ENCODE measurements around the gene SMARCD1. TPM values are rescaled to one million over a fixed set of nuclear protein-coding genes. Genes with fewer than 3 reads are reported as not detected.

SMARCD1 gene
- total RNA-seq, 4 donors from 2014 or later, result 44.7 to 61.6 (median 46.5) TPM

DNA sequence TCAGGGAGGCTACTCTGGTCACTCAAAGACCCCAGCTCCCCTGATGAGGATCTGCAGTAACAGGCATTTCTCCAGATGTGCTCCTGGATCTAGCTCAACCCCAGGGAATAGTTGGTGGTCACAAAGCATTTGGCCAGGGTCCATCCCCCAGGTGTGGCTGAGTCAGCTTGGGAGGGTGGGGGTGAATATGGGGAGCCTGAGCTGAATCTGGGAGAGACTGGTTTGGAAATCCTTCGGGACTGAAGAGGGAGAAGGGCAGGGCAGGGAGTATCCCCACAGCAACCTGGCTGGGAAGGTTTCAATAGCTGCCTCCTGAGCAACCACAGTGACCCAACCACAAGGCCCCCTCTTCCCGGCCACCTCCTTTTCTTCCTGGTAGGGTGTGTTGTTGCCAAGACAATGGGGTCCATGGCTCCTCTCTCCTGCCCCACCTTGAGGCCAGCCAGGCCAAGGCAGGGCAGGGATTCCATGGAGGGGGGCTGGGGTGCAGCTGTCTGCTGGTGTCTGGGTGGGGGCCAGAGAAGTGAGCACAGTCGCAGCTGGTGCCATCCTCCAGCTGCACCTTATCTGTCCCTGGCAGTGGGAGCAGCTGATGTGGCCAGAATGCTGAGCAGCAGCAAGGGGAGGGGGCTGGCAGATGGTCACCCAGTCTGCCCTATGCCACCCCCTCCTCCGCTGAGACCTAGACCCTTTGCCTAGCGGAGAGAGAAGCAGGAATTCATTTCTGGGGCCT, 22.2 kb upstream of the SMARCD1 start:
- TF ChIP-seq CTCF (IDR thresholded peaks at IDR 0.05; ENCODE audit: low read depth), result no peak

DNA sequence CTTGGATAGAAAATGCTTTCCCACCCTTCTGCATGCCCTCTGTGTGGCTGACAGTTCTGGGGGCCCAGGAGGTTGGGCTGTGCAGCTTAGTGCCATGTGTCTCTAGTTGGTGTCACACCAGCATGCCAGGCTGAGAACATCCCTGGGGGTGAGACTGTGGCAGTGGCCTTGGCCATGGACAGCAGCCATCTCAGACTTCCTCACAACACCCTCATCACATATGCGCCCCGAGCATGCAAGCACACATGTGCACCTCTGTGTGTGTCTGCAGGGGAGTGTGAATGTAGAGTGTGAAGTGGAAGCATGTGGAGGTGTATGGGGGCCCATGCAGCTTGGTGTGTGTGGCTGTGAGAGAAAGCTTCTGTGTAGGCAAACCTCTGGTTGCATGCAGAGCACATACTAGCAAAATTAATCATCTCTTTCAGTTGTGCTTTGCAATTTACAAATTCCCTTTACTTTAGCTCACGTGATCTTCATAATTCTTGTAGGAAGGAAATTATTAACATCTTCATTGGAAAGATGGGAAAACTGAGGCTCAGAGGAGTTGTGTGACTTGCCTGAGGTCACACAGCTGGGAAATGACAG, 19.3 kb upstream of the SMARCD1 start:
- TF ChIP-seq CTCF (IDR thresholded peaks at IDR 0.05; ENCODE audit: low read depth), result no peak

GRCh38 chr12:50066402-50066801, 18.7 kb upstream of the SMARCD1 start:
- TF ChIP-seq CTCF (IDR thresholded peaks at IDR 0.05; ENCODE audit: low read depth), result no peak

- TF ChIP-seq CTCF (IDR thresholded peaks at IDR 0.05; ENCODE audit: low read depth), result no peak
These were observed 16.1 kb upstream of the SMARCD1 start for GRCh38 chr12:50069069-50069468.

DNA sequence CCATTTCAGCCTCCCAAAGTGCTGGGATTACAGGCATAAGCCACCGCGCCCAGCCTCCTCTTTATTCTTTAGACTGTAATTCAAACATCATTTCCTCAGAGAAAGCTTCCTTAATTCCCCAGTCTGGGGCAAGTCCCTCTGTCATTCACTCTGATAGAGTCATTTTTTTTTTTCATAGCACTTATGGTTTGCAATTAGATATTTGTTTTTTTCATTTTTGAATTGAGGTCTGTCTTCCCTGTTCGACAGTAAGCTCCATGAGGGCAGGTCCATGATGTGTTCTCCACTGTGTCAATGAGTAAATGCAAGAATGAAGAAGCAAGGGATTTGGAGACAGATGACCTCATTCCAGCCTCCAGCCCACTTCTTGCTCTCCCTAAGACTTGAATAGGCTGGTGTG, 15.6 kb upstream of the SMARCD1 start:
- TF ChIP-seq CTCF (IDR thresholded peaks at IDR 0.05; ENCODE audit: low read depth), result no peak

GRCh38 chr12:50070314-50071060, 14.7 kb upstream of the SMARCD1 start:
- no peak for TF ChIP-seq CTCF (IDR thresholded peaks at IDR 0.05; ENCODE audit: low read depth)

Measured in subcutaneous adipose tissue (tissue), 4 donors.